Measurements from ENCODE around the gene ZNF792. TPM values are rescaled to one million over a fixed set of nuclear protein-coding genes. Genes with fewer than 3 reads are reported as not detected.

Gene ZNF792
- total and polyA plus RNA-seq, 7 donors, result 0.83 to 4.2 (median 1.5) TPM

GRCh38 chr19:34988119-34988518 lies 24.1 kb upstream of the ZNF792 start:
- peak in 1 of 2 donors; percentile 7 for DNase-seq
- no peaks in the 10 kb centered on the region for H3K36me3 ChIP-seq (ENCODE audit: insufficient read depth in 1 of 2, low read depth in 1 of 2)
- H3K4me1 ChIP-seq, result no peaks in the 10 kb centered on the region
- H3K27ac ChIP-seq, result no peak overlapping the region
- no peak for ATAC-seq
- H3K27me3 ChIP-seq (ENCODE audit: insufficient read depth in 3 of 3, low read length in 2 of 3), result no peaks in the 10 kb centered on the region
- WGBS, 3 donors, result 96 to 100% (median 97%) methylated on average over 1 of the region's 1 CpG
- no peaks in the 10 kb centered on the region for H3K9me3 ChIP-seq
- TF ChIP-seq CTCF (IDR thresholded peaks at IDR 0.05), result no peak
- no peak overlapping the region for H3K4me3 ChIP-seq
- intact Hi-C loops (cut with DNase I), result no loop called here

GRCh38 chr19:34985249-34986022 lies 21.4 kb upstream of the ZNF792 start:
- Histone ChIP-seq H3K9me3 (no peaks in the 10 kb centered on the region), H3K4me1 (no peaks in the 10 kb centered on the region), H3K4me3 (no peak overlapping the region), H3K27ac (peak overlapping the region; percentile 43), H3K27me3 (ENCODE audit: insufficient read depth in 3 of 3, low read length in 2 of 3) (no peaks in the 10 kb centered on the region), H3K36me3 (ENCODE audit: insufficient read depth in 1 of 2, low read depth in 1 of 2) (no peaks in the 10 kb centered on the region)
- TF ChIP-seq CTCF (IDR thresholded peaks at IDR 0.05), result no peak
- WGBS, 3 donors, result 13 to 14% (median 13%) methylated on average over 7 of the region's 7 CpGs
- DNase-seq, result peak; percentile 51 to 60
- intact Hi-C loops (cut with DNase I), result no loop called here
- ATAC-seq, result peak; percentile 79 to 93 (median 84)

GRCh38 chr19:34984287-34984686 lies 20.3 kb upstream of the ZNF792 start:
- H3K27me3 ChIP-seq (ENCODE audit: insufficient read depth in 3 of 3, low read length in 2 of 3), result no peaks in the 10 kb centered on the region
- no peak overlapping the region for H3K4me3 ChIP-seq
- H3K9me3 ChIP-seq, result no peaks in the 10 kb centered on the region
- intact Hi-C loops (cut with DNase I), result no loop called here
- no peak for ATAC-seq
- no peak for TF ChIP-seq CTCF (IDR thresholded peaks at IDR 0.05)
- DNase-seq, result no peak
- H3K27ac ChIP-seq, result no peak overlapping the region
- no peaks in the 10 kb centered on the region for H3K4me1 ChIP-seq
- no peaks in the 10 kb centered on the region for H3K36me3 ChIP-seq (ENCODE audit: insufficient read depth in 1 of 2, low read depth in 1 of 2)
- 91 to 93% (median 92%) methylated on average over 3 of the region's 3 CpGs for WGBS, 3 donors

GRCh38 chr19:34983786-34984185 lies 19.8 kb upstream of the ZNF792 start:
- no peak for TF ChIP-seq CTCF (IDR thresholded peaks at IDR 0.05)
- intact Hi-C loops (cut with DNase I), result no loop called here
- DNase-seq (peak in 1 of 2 donors; percentile 24), ATAC-seq (no peak)
- Histone ChIP-seq H3K4me3 (no peak overlapping the region), H3K4me1 (no peaks in the 10 kb centered on the region), H3K36me3 (ENCODE audit: insufficient read depth in 1 of 2, low read depth in 1 of 2) (no peaks in the 10 kb centered on the region), H3K9me3 (no peaks in the 10 kb centered on the region), H3K27ac (no peak overlapping the region), H3K27me3 (ENCODE audit: insufficient read depth in 3 of 3, low read length in 2 of 3) (no peaks in the 10 kb centered on the region)
- WGBS, 3 donors, result 86 to 90% (median 86%) methylated on average over 4 of the region's 4 CpGs

- TF ChIP-seq CTCF (IDR thresholded peaks at IDR 0.05), result no peak
- ATAC-seq, result no peak
- intact Hi-C loops (cut with DNase I), result no loop called here
- DNase-seq, result no peak
- Histone ChIP-seq H3K4me1 (no peaks in the 10 kb centered on the region), H3K27ac (no peak overlapping the region), H3K4me3 (no peak overlapping the region), H3K36me3 (ENCODE audit: insufficient read depth in 1 of 2, low read depth in 1 of 2) (no peaks in the 10 kb centered on the region), H3K27me3 (ENCODE audit: insufficient read depth in 3 of 3, low read length in 2 of 3) (no peaks in the 10 kb centered on the region), H3K9me3 (no peaks in the 10 kb centered on the region)
- WGBS, 3 donors, result 69 to 71% (median 70%) methylated on average over 5 of the region's 5 CpGs
Measured at GRCh38 chr19:34982275-34982674, 18.2 kb upstream of the ZNF792 start.

Data from psoas muscle (tissue), 8 donors.